Colonic mucosa (tissue), 4 donors: ENCODE measurements around the gene SLX9. TPM values are rescaled to one million over a fixed set of nuclear protein-coding genes. Genes with fewer than 3 reads are reported as not detected.

ENCODE experiments used
- DNase-seq: peaks from one replicate; pipeline ENCODE4 v3.0.0-alpha.2; 2020
- H3K27ac ChIP-seq: fragments of 200-600 bp; one replicate; pipeline ENCODE4 v1.8.0; 2021
- H3K27me3 ChIP-seq: fragments of 200-600 bp; one replicate; pipeline ENCODE4 v1.8.0; 2021
- H3K36me3 ChIP-seq: fragments of 200-600 bp; one replicate; pipeline ENCODE4 v1.8.0; 2021
- H3K4me1 ChIP-seq: fragments of 200-600 bp; one replicate; pipeline ENCODE4 v1.8.0; 2021; ENCODE audit warnings: mild to moderate bottlenecking
- H3K4me3 ChIP-seq: fragments of 200-600 bp; one replicate; pipeline ENCODE4 v1.8.0; 2021
- H3K9ac ChIP-seq, 2 donors: one replicate each; pipeline ENCODE4 v1.7.0; 2013; ENCODE audit warnings: control low read depth in 2 of 2, low read depth in 2 of 2, low read length in 2 of 2
- H3K9me3 ChIP-seq: fragments of 200-600 bp; one replicate; pipeline ENCODE4 v1.8.0; 2021
- CTCF ChIP-seq: fragments of 200-600 bp; IDR thresholded peaks from one replicate; pipeline ENCODE4 v1.8.0; 2022; ENCODE audit warnings: antibody characterized with exemption, mild to moderate bottlenecking
- intact Hi-C: fragments of 100-400 bp; cut with DNase I; formaldehyde crosslinking; loops from one replicate; pipeline ENCODE4 v1.14.1; 2022
- total RNA-seq, 2 donors: library from RNA; stranded (reverse); fragmentation: NEBNext Ultra II Directional in 1 of 2; extraction: Animal tissue kit (Norgen Biotek cat#: 25700) in 1 of 2; gene quantifications; one replicate each; pipeline ENCODE4 v1.2.1, GENCODE V29; 2021
- donor health status: healthy.
- donor health status: DM: no; HTN: no; CAD: no.
- donor health status: DM: no; HTN: no; CAD: no.

SLX9 gene
- total RNA-seq, 2 donors from 2014 or later: 30.6 to 50.1 TPM

GRCh38 chr21:45017039-45017960 lies 77.5 kb downstream of the SLX9 start:
- DNase-seq: no peak
- H3K27me3 ChIP-seq: peaks cover 25% of the 10 kb centered on the region
- no peak overlapping the region for H3K9ac ChIP-seq
- intact Hi-C loops: no loop called here
- H3K4me3 ChIP-seq: no peak overlapping the region
- no peaks in the 10 kb centered on the region for H3K9me3 ChIP-seq
- H3K4me1 ChIP-seq: peaks cover 7% of the 10 kb centered on the region
- H3K36me3 ChIP-seq: no peaks in the 10 kb centered on the region
- H3K27ac ChIP-seq: no peak overlapping the region
- no peak for TF ChIP-seq CTCF

- peaks cover under 1% of the 10 kb centered on the region for H3K4me1 ChIP-seq
- TF ChIP-seq CTCF: no peak
- H3K36me3 ChIP-seq: no peaks in the 10 kb centered on the region
- no peak for DNase-seq
- H3K9ac ChIP-seq: no peak overlapping the region
- H3K27me3 ChIP-seq: peaks cover 25% of the 10 kb centered on the region
- no peaks in the 10 kb centered on the region for H3K9me3 ChIP-seq
- H3K27ac ChIP-seq: no peak overlapping the region
- H3K4me3 ChIP-seq: peak overlapping the region; percentile 11
- intact Hi-C loops: no loop called here
Measured at GRCh38 chr21:45018131-45019075, 78.6 kb downstream of the SLX9 start.

- no peak overlapping the region for H3K27ac ChIP-seq
- no peaks in the 10 kb centered on the region for H3K36me3 ChIP-seq
- peaks cover 25% of the 10 kb centered on the region for H3K27me3 ChIP-seq
- no peak for DNase-seq
- H3K4me1 ChIP-seq: no peaks in the 10 kb centered on the region
- no peak overlapping the region for H3K4me3 ChIP-seq
- no peak for TF ChIP-seq CTCF
- no peaks in the 10 kb centered on the region for H3K9me3 ChIP-seq
- intact Hi-C loops: no loop called here
- no peak overlapping the region for H3K9ac ChIP-seq
Measured at GRCh38 chr21:45019076-45019886, 79.5 kb downstream of the SLX9 start.

- Histone ChIP-seq H3K4me1 (no peaks in the 10 kb centered on the region), H3K36me3 (no peaks in the 10 kb centered on the region), H3K27ac (no peak overlapping the region), H3K4me3 (no peak overlapping the region), H3K27me3 (peaks cover 25% of the 10 kb centered on the region), H3K9ac (no peak overlapping the region), H3K9me3 (no peaks in the 10 kb centered on the region)
- intact Hi-C loops: no loop called here
- TF ChIP-seq CTCF: no peak
- DNase-seq: no peak
Measured at GRCh38 chr21:45019887-45020537, 80.2 kb downstream of the SLX9 start.
